Measurements from ENCODE around the gene EPHA3.

The EPHA3 gene

GRCh38 chr3:89234620-89235019, 127.2 kb downstream of the EPHA3 start:
- DNase-seq: no peak

GRCh38 chr3:89238846-89239245, 131.4 kb downstream of the EPHA3 start:
- DNase-seq: no peak

- DNase-seq: no peak
These were observed 132.4 kb downstream of the EPHA3 start for GRCh38 chr3:89239774-89240173.

- no peak for DNase-seq
These were observed 138.2 kb downstream of the EPHA3 start for GRCh38 chr3:89245612-89246011.

- no peak for DNase-seq
These were observed 138.9 kb downstream of the EPHA3 start for GRCh38 chr3:89246326-89246725.

- DNase-seq: no peak
These were observed 143.3 kb downstream of the EPHA3 start for GRCh38 chr3:89250742-89251141.

GRCh38 chr3:89252016-89252415, 144.6 kb downstream of the EPHA3 start:
- no peak for DNase-seq

- no peak for DNase-seq
These were observed 145.4 kb downstream of the EPHA3 start for GRCh38 chr3:89252860-89253259.

- DNase-seq: no peak
These were observed 149.0 kb downstream of the EPHA3 start for GRCh38 chr3:89256395-89256794.

- no peak for DNase-seq
These were observed 149.5 kb downstream of the EPHA3 start for GRCh38 chr3:89256882-89257281.

- DNase-seq: no peak
These were observed 153.3 kb downstream of the EPHA3 start for GRCh38 chr3:89260721-89261120.

GRCh38 chr3:89261673-89262072, 154.3 kb downstream of the EPHA3 start:
- DNase-seq: no peak

GRCh38 chr3:89262309-89262929, 155.0 kb downstream of the EPHA3 start:
- no peak for DNase-seq

GRCh38 chr3:89264037-89264560, 156.7 kb downstream of the EPHA3 start:
- DNase-seq: no peak

- no peak for DNase-seq
These were observed 158.7 kb downstream of the EPHA3 start for GRCh38 chr3:89266074-89266473.

- DNase-seq: no peak
These were observed 160.6 kb downstream of the EPHA3 start for GRCh38 chr3:89268059-89268458.

GRCh38 chr3:89270201-89270600, 162.8 kb downstream of the EPHA3 start:
- no peak for DNase-seq

- DNase-seq: no peak
These were observed 167.6 kb downstream of the EPHA3 start for GRCh38 chr3:89275001-89275400.

GRCh38 chr3:89276116-89276515, 168.7 kb downstream of the EPHA3 start:
- no peak for DNase-seq

GRCh38 chr3:89278302-89279025, 171.0 kb downstream of the EPHA3 start:
- DNase-seq: no peak

- no peak for DNase-seq
These were observed 172.9 kb downstream of the EPHA3 start for GRCh38 chr3:89280301-89280700.

- no peak for DNase-seq
These were observed 173.5 kb downstream of the EPHA3 start for GRCh38 chr3:89280822-89281365.

- DNase-seq: no peak
These were observed 180.6 kb downstream of the EPHA3 start for GRCh38 chr3:89287902-89288508.
